Lung (tissue), 12 donors: ENCODE data around the gene AGAP1. TPM values are rescaled to one million over a fixed set of nuclear protein-coding genes. Genes with fewer than 3 reads are reported as not detected.

Experiments used
- ATAC-seq: fragments of 200-7000 bp; cut with Tn5 transposase; one replicate; pipeline ENCODE4 v1.9.1; 2020; ENCODE audit warnings: moderate number of reproducible peaks; ENCODE audit not compliant: insufficient read depth, low FRiP score
- DNase-seq, 3 donors: peaks; one replicate each; pipeline ENCODE4 v3.0.0-alpha.2; 2013 to 2017
- H3K27ac ChIP-seq, 2 donors: one replicate each; pipeline ENCODE4 v1.5.1; 2013; ENCODE audit warnings: mild to moderate bottlenecking in 2 of 2, moderate library complexity in 2 of 2, control low read depth in 1 of 2, inconsistent platforms in 1 of 2, low read depth in 1 of 2, low read length in 1 of 2
- H3K27me3 ChIP-seq, 3 donors: one replicate each; pipeline ENCODE4 v1.5.1; 2013; ENCODE audit warnings: low read length in 2 of 3; ENCODE audit not compliant: control insufficient read depth in 3 of 3, insufficient read depth in 3 of 3
- H3K36me3 ChIP-seq, 4 donors: one replicate each; pipeline ENCODE4 v1.5.1; 2013; ENCODE audit warnings: low read length in 4 of 4, mild to moderate bottlenecking in 1 of 4, moderate library complexity in 1 of 4; ENCODE audit not compliant: control insufficient read depth in 4 of 4, insufficient read depth in 4 of 4
- H3K4me1 ChIP-seq, 5 donors: one replicate each; pipeline ENCODE4 v1.5.1; 2013; ENCODE audit warnings: low read length in 5 of 5, mild to moderate bottlenecking in 2 of 5, moderate library complexity in 1 of 5; ENCODE audit not compliant: control insufficient read depth in 5 of 5, insufficient read depth in 5 of 5
- H3K4me3 ChIP-seq: one replicate; pipeline ENCODE4 v1.5.1; 2013; ENCODE audit warnings: mild to moderate bottlenecking, control low read depth, moderate library complexity
- H3K9ac ChIP-seq, 2 donors: one replicate each; pipeline ENCODE4 v1.5.1; 2013; ENCODE audit warnings: low read length in 2 of 2, control low read depth in 1 of 2; ENCODE audit not compliant: insufficient read depth in 1 of 2
- H3K9me3 ChIP-seq, 4 donors: one replicate each; pipeline ENCODE4 v1.5.1; 2013; ENCODE audit warnings: low read length in 3 of 4, mild to moderate bottlenecking in 1 of 4, moderate library complexity in 1 of 4; ENCODE audit not compliant: control insufficient read depth in 4 of 4, insufficient read depth in 3 of 4
- CTCF ChIP-seq: IDR thresholded peaks from 2 replicates; pipeline ENCODE4 v1.5.1; 2012; ENCODE audit warnings: mild to moderate bottlenecking; ENCODE audit errors: control extremely low read depth, extremely low read depth
- WGBS, 2 donors: extraction: QIAGEN DNeasy Blood & Tissue Kit; methylation state at CpG; one replicate each; pipeline ENCODE4 v1.1.7; 2013; 5-methylcytosine and 5-hydroxymethylcytosine counted together
- polyA plus RNA-seq, 2 donors: library from polyadenylated mRNA; stranded (reverse); fragments of 200-250 nt; gene quantifications; one replicate each; pipeline ENCODE4 v1.2.1, GENCODE V29; 2013
- total RNA-seq, 2 donors: library from RNA; depleted of rRNA in 1 of 2; stranded (reverse); fragments of >200 nt in 1 of 2; gene quantifications; one replicate each; pipeline ENCODE4 v1.2.1, GENCODE V29; 2014 to 2021
- donor health status: control.
- donor health status: control.
- donor health status: Bipolar disorder and iron deficiency.
- donor health status: healthy.
- donor health status: DM: yes; HTN: yes; CAD: no.

Gene AGAP1
- total and polyA plus RNA-seq, 4 donors: 6.6 to 39.4 (median 20.2) TPM

- peaks cover 8 to 77% (median 57%) of the 10 kb centered on the region in 3 donors for H3K27me3 ChIP-seq
- no peak for DNase-seq
These were observed 665.3 kb downstream of the AGAP1 start for GRCh38 chr2:236158969-236159777.

GRCh38 chr2:236159778-236160170, 665.9 kb downstream of the AGAP1 start:
- H3K27ac ChIP-seq: no peak overlapping the region
- ATAC-seq (no peak), DNase-seq (no peak)
- H3K36me3 ChIP-seq: no peaks in the 10 kb centered on the region
- WGBS, 2 donors: 17 to 28% methylated on average over 32 to 33 of the region's 33 CpGs
- no peak for TF ChIP-seq CTCF
- no peaks in the 10 kb centered on the region for H3K9me3 ChIP-seq
- no peak overlapping the region for H3K9ac ChIP-seq
- H3K4me1 ChIP-seq: peaks cover 0 to 16% (median 6%) of the 10 kb centered on the region in 5 donors
- no peak overlapping the region for H3K4me3 ChIP-seq
- peaks cover 8 to 73% (median 60%) of the 10 kb centered on the region in 3 donors for H3K27me3 ChIP-seq

More at GRCh38 chr2:236158969-236159777, 665.3 kb downstream of the AGAP1 start:
- Histone ChIP-seq H3K4me1 (peaks cover 0 to 10% (median 3%) of the 10 kb centered on the region in 5 donors), H3K36me3 (no peaks in the 10 kb centered on the region), H3K4me3 (no peak overlapping the region), H3K27ac (no peak overlapping the region), H3K9me3 (no peaks in the 10 kb centered on the region), H3K9ac (no peak overlapping the region)
- no peak for ATAC-seq
- TF ChIP-seq CTCF: no peak
- 20 to 37% methylated on average over 44 to 45 of the region's 45 CpGs for WGBS, 2 donors

GRCh38 chr2:236160366-236161081, 666.7 kb downstream of the AGAP1 start:
- Histone ChIP-seq H3K36me3 (no peaks in the 10 kb centered on the region), H3K27ac (no peak overlapping the region), H3K27me3 (peaks cover 8 to 74% (median 68%) of the 10 kb centered on the region in 3 donors), H3K4me3 (no peak overlapping the region), H3K9me3 (no peaks in the 10 kb centered on the region), H3K4me1 (peaks cover 0 to 18% (median 8%) of the 10 kb centered on the region in 5 donors), H3K9ac (no peak overlapping the region)
- DNase-seq: no peak
- ATAC-seq: no peak
- no peak for TF ChIP-seq CTCF
- WGBS, 2 donors: 28 to 44% methylated on average over 22 of the region's 22 CpGs
